H9 (cell line): ENCODE measurements around the gene GFRA1. TPM values are rescaled to one million over a fixed set of nuclear protein-coding genes. Genes with fewer than 3 reads are reported as not detected.

Experiments
- DNase-seq: peaks from one replicate; pipeline ENCODE4 v3.0.0-alpha.2; 2017
- H2AFZ ChIP-seq: one replicate; pipeline ENCODE4 v1.6.1; 2013; ENCODE audit warnings: mild to moderate bottlenecking, low read length, control low read depth, moderate library complexity
- H2AK5ac ChIP-seq: 2 replicates; pipeline ENCODE4 v1.6.1; 2013; ENCODE audit warnings: low read length, control low read depth, mixed read lengths; ENCODE audit not compliant: insufficient read length
- H2BK120ac ChIP-seq: one replicate; pipeline ENCODE4 v1.6.1; 2013; ENCODE audit warnings: low read depth, mild to moderate bottlenecking, low read length, control low read depth, inconsistent platforms; ENCODE audit not compliant: poor library complexity, severe bottlenecking
- H2BK12ac ChIP-seq: 2 replicates; pipeline ENCODE4 v1.6.1; 2013; ENCODE audit warnings: low read length, control low read depth, mixed read lengths, low read depth; ENCODE audit not compliant: insufficient read length
- H2BK15ac ChIP-seq: 2 replicates; pipeline ENCODE4 v1.6.1; 2013; ENCODE audit warnings: low read depth, low read length, control low read depth
- H2BK20ac ChIP-seq: one replicate; pipeline ENCODE4 v1.6.1; 2013; ENCODE audit warnings: low read depth, mild to moderate bottlenecking, low read length, control low read depth, inconsistent platforms; ENCODE audit not compliant: poor library complexity, severe bottlenecking
- H2BK5ac ChIP-seq: 2 replicates; pipeline ENCODE4 v1.6.1; 2013; ENCODE audit warnings: low read length, control low read depth, mixed read lengths; ENCODE audit not compliant: insufficient read length
- H3K14ac ChIP-seq: 2 replicates; pipeline ENCODE4 v1.6.1; 2013; ENCODE audit warnings: low read length, control low read depth; ENCODE audit not compliant: insufficient read depth
- H3K18ac ChIP-seq: 2 replicates; pipeline ENCODE4 v1.6.1; 2013; ENCODE audit warnings: low read depth, mild to moderate bottlenecking, mixed read lengths, low read length, control low read depth; ENCODE audit not compliant: insufficient read length
- H3K23ac ChIP-seq: 2 replicates; pipeline ENCODE4 v1.6.1; 2013; ENCODE audit warnings: low read length, control low read depth, mixed read lengths, low read depth; ENCODE audit not compliant: insufficient read length
- H3K23me2 ChIP-seq: 2 replicates; pipeline ENCODE4 v1.6.1; 2013; ENCODE audit warnings: low read depth, mild to moderate bottlenecking, mixed read lengths, low read length, control low read depth; ENCODE audit not compliant: insufficient read length, poor library complexity, severe bottlenecking
- H3K27ac ChIP-seq: 2 replicates; pipeline ENCODE4 v1.5.1; 2013; ENCODE audit warnings: low read length, control low read depth, mixed read lengths, low read depth; ENCODE audit not compliant: insufficient read length
- H3K27me3 ChIP-seq: 2 replicates; pipeline ENCODE4 v1.6.1; 2013; ENCODE audit warnings: low read length, control low read depth, inconsistent platforms; ENCODE audit not compliant: insufficient read depth
- H3K4ac ChIP-seq: 2 replicates; pipeline ENCODE4 v1.6.1; 2013; ENCODE audit warnings: low read depth, mild to moderate bottlenecking, control low read depth, inconsistent platforms, low read length, moderate library complexity
- H3K4me1 ChIP-seq: 2 replicates; pipeline ENCODE4 v1.6.1; 2013; ENCODE audit warnings: low read length, control low read depth, inconsistent platforms; ENCODE audit not compliant: insufficient read depth
- H3K4me2 ChIP-seq: 2 replicates; pipeline ENCODE4 v1.6.1; 2013; ENCODE audit warnings: low read length, control low read depth, mixed read lengths; ENCODE audit not compliant: insufficient read length, insufficient read depth
- H3K56ac ChIP-seq: 2 replicates; pipeline ENCODE4 v1.6.1; 2013; ENCODE audit warnings: low read depth, mild to moderate bottlenecking, mixed read lengths, low read length, control low read depth; ENCODE audit not compliant: insufficient read length
- H3K79me1 ChIP-seq: 2 replicates; pipeline ENCODE4 v1.6.1; 2013; ENCODE audit warnings: low read depth, mild to moderate bottlenecking, moderate library complexity, low read length, control low read depth, inconsistent platforms; ENCODE audit not compliant: insufficient read depth, poor library complexity, severe bottlenecking
- H3K79me2 ChIP-seq: 2 replicates; pipeline ENCODE4 v1.6.1; 2013; ENCODE audit warnings: low read length, control low read depth, inconsistent platforms; ENCODE audit not compliant: insufficient read depth
- H3K9ac ChIP-seq: 2 replicates; pipeline ENCODE4 v1.6.1; 2013; ENCODE audit warnings: low read length, control low read depth, mixed read lengths; ENCODE audit not compliant: insufficient read length; ENCODE audit errors: extremely low read depth
- H3K9me3 ChIP-seq: one replicate; pipeline ENCODE4 v1.6.1; 2013; ENCODE audit warnings: low read depth, low read length, inconsistent platforms; ENCODE audit not compliant: control insufficient read depth
- H3T11ph ChIP-seq: one replicate; pipeline ENCODE4 v1.6.1; 2013; ENCODE audit warnings: mild to moderate bottlenecking, low read length, control low read depth, inconsistent platforms
- H4K20me1 ChIP-seq: one replicate; pipeline ENCODE4 v1.6.1; 2013; ENCODE audit not compliant: control insufficient read depth, insufficient read length, insufficient read depth
- H4K5ac ChIP-seq: 2 replicates; pipeline ENCODE4 v1.6.1; 2013; ENCODE audit warnings: low read depth, mild to moderate bottlenecking, mixed read lengths, low read length, control low read depth; ENCODE audit not compliant: insufficient read length
- H4K8ac ChIP-seq: replicated peaks from 2 replicates; pipeline ENCODE4 v1.6.1; 2013; ENCODE audit warnings: low read length, control low read depth, mixed read lengths, low read depth; ENCODE audit not compliant: insufficient read length
- H4K91ac ChIP-seq: 2 replicates; pipeline ENCODE4 v1.6.1; 2013; ENCODE audit warnings: low read depth, mild to moderate bottlenecking, moderate library complexity, mixed read lengths, low read length, control low read depth; ENCODE audit not compliant: insufficient read length
- H3K27ac Mint-ChIP-seq, 3 experiments: 2 replicates in 2 of 3; 3 replicates in 1 of 3; pipeline ENCODE4 v1.8.0; 2020 to 2021; ENCODE audit warnings: mixed read lengths in 3 of 3, mild to moderate bottlenecking in 1 of 3, moderate library complexity in 1 of 3
- H3K27me3 Mint-ChIP-seq: 2 replicates; pipeline ENCODE4 v1.8.0; 2021; ENCODE audit warnings: low read depth, mild to moderate bottlenecking, moderate library complexity, mixed read lengths
- H3K36me3 Mint-ChIP-seq, 3 experiments: 2 replicates in 2 of 3; 3 replicates in 1 of 3; pipeline ENCODE4 v1.8.0; 2020 to 2021; ENCODE audit warnings: low read depth in 3 of 3, mixed read lengths in 3 of 3; ENCODE audit not compliant: insufficient read depth in 1 of 3
- H3K4me1 Mint-ChIP-seq, 2 experiments: 2 replicates each; pipeline ENCODE4 v1.8.0; 2020; ENCODE audit warnings: mixed read lengths in 2 of 2
- H3K4me3 Mint-ChIP-seq, 2 experiments: 2 replicates in 1 of 2; 3 replicates in 1 of 2; pipeline ENCODE4 v1.8.0; 2020 to 2021; ENCODE audit warnings: mild to moderate bottlenecking in 2 of 2, mixed read lengths in 2 of 2, moderate library complexity in 1 of 2
- H3K9me3 Mint-ChIP-seq, 2 experiments: 2 replicates in 1 of 2; 3 replicates in 1 of 2; pipeline ENCODE4 v1.8.0; 2020; ENCODE audit warnings: mild to moderate bottlenecking in 2 of 2, mixed read lengths in 2 of 2, moderate library complexity in 1 of 2
- CTCF ChIP-seq: fragments of 200-600 bp; sonication (generic); conservative IDR thresholded peaks from 3 replicates; pipeline ENCODE4 v1.8.0; 2021; ENCODE audit warnings: antibody characterized with exemption, mild to moderate bottlenecking
- WGBS: extraction: QIAGEN DNeasy Blood & Tissue Kit; methylation state at CpG from one replicate; pipeline ENCODE4 v1.1.7; 2013; ENCODE audit warnings: missing lambda C conversion rate, low lambda C conversion rate, mixed read lengths; ENCODE audit not compliant: insufficient read length; ENCODE audit errors: extremely low coverage; 5-methylcytosine and 5-hydroxymethylcytosine counted together
- total RNA-seq: library from RNA; stranded (reverse); gene quantifications from 2 replicates; pipeline ENCODE4 v1.2.1, GENCODE V29; 2021

GFRA1 gene
- total RNA-seq, 1 experiment from 2014 or later: 0.24 TPM

- H3K23ac ChIP-seq: no peak overlapping the region
- H2AFZ ChIP-seq: no peak overlapping the region
- no peak overlapping the region for H3K27ac Mint-ChIP-seq
- no peak overlapping the region for H3K4me2 ChIP-seq
- no peak overlapping the region for H2AK5ac ChIP-seq
- H2BK15ac ChIP-seq: no peak overlapping the region
- no peaks in the 10 kb centered on the region for H3K9me3 Mint-ChIP-seq
- H3K27me3 ChIP-seq: no peaks in the 10 kb centered on the region
- no peak overlapping the region for H4K91ac ChIP-seq
- H4K8ac ChIP-seq: no peak overlapping the region
- no peak overlapping the region for H2BK20ac ChIP-seq
- no peak overlapping the region for H3K4me3 Mint-ChIP-seq
- H3K4me1 ChIP-seq: no peaks in the 10 kb centered on the region
- H2BK5ac ChIP-seq: no peak overlapping the region
- no peak overlapping the region for H2BK12ac ChIP-seq
- no peaks in the 10 kb centered on the region for H3K23me2 ChIP-seq
- H3K14ac ChIP-seq: no peak overlapping the region
- H2BK120ac ChIP-seq: no peak overlapping the region
- no peak overlapping the region for H3K56ac ChIP-seq
- TF ChIP-seq CTCF: peak; percentile 60
- H4K20me1 ChIP-seq: no peaks in the 10 kb centered on the region
- H3K27me3 Mint-ChIP-seq: no peaks in the 10 kb centered on the region
- no peaks in the 10 kb centered on the region for H3K4me1 Mint-ChIP-seq
- H3K9ac ChIP-seq: no peak overlapping the region
- H3K79me2 ChIP-seq: no peaks in the 10 kb centered on the region
- no peaks in the 10 kb centered on the region for H3K9me3 ChIP-seq
- H3K4ac ChIP-seq: no peak overlapping the region
- no peak overlapping the region for H3K18ac ChIP-seq
- peaks cover 0 to under 1% (median 0%) of the 10 kb centered on the region in 3 experiments; a peak in 2 of 7 replicates for H3K36me3 Mint-ChIP-seq
- no peak overlapping the region for H4K5ac ChIP-seq
- no peak overlapping the region for H3K27ac ChIP-seq
- peak; percentile 43 for DNase-seq
- no peak overlapping the region for H3T11ph ChIP-seq
- H3K79me1 ChIP-seq: no peaks in the 10 kb centered on the region
- WGBS: no CpG with 5 or more reads among the region's 1 CpG
Observed at GRCh38 chr10:116026315-116026714, 246.7 kb downstream of the GFRA1 start.
